GM18951 (cell line): ENCODE measurements around the gene LZTR1.

Source experiments
- POLR2A ChIP-seq: IDR thresholded peaks from 4 replicates; pipeline ENCODE4 v1.6.1; 2011; ENCODE audit warnings: mild to moderate bottlenecking; ENCODE audit not compliant: insufficient read length, insufficient read depth; ENCODE audit errors: extremely low read depth
- in situ Hi-C: fragments of 300-500 bp; cut with MboI; formaldehyde crosslinking; loops from one replicate; pipeline ENCODE4 v1.12.0; 2022; ENCODE audit warnings: low sequenced_read_pairs, mixed read lengths, inconsistent platforms; ENCODE audit not compliant: unreplicated experiment

LZTR1 gene

GRCh38 chr22:20955548-20955947 lies 26.5 kb upstream of the LZTR1 start:
- in situ Hi-C loops, result no loop called here
- TF ChIP-seq POLR2A, result no peak

GRCh38 chr22:20956258-20957101 lies 25.6 kb upstream of the LZTR1 start:
- in situ Hi-C loops, result no loop called here
- TF ChIP-seq POLR2A, result no peak

- TF ChIP-seq POLR2A, result peak; percentile 31
- in situ Hi-C loops, result no loop called here
These were observed 24.9 kb upstream of the LZTR1 start for GRCh38 chr22:20957102-20957682.

GRCh38 chr22:20957683-20958431 lies 24.2 kb upstream of the LZTR1 start:
- in situ Hi-C loops, result no loop called here
- no peak for TF ChIP-seq POLR2A

- TF ChIP-seq POLR2A, result no peak
- in situ Hi-C loops, result no loop called here
These were observed 22.3 kb upstream of the LZTR1 start for GRCh38 chr22:20959578-20960461.

- in situ Hi-C loops, result no loop called here
- TF ChIP-seq POLR2A, result no peak
These were observed 21.5 kb upstream of the LZTR1 start for GRCh38 chr22:20960609-20961008.

- in situ Hi-C loops, result no loop called here
- no peak for TF ChIP-seq POLR2A
These were observed 19.6 kb upstream of the LZTR1 start for GRCh38 chr22:20962491-20962945.

- in situ Hi-C loops, result no loop called here
- TF ChIP-seq POLR2A, result no peak
These were observed 18.7 kb upstream of the LZTR1 start for GRCh38 chr22:20963201-20964052.

- no peak for TF ChIP-seq POLR2A
- in situ Hi-C loops, result no loop called here
These were observed 17.9 kb upstream of the LZTR1 start for GRCh38 chr22:20964090-20964798.

- in situ Hi-C loops, result no loop called here
- no peak for TF ChIP-seq POLR2A
These were observed 17.3 kb upstream of the LZTR1 start for GRCh38 chr22:20964799-20965103.

GRCh38 chr22:20965104-20965887 lies 16.8 kb upstream of the LZTR1 start:
- TF ChIP-seq POLR2A, result no peak
- in situ Hi-C loops, result no loop called here
